Upper lobe of left lung (tissue), 4 donors: Measurements from ENCODE around the gene TVP23A.

ENCODE experiments used
- CTCF ChIP-seq, 6 experiments: fragments of 450-650 bp in 4 of 6; fragments of 200-600 bp in 2 of 6; sonication (generic) in 2 of 6; IDR thresholded peaks; one replicate each; pipeline ENCODE4 v1.5.1; 2016 to 2019; ENCODE audit warnings: antibody characterized with exemption in 6 of 6
- EP300 ChIP-seq, 4 donors: sonication (generic); formaldehyde crosslinking; IDR thresholded peaks; one replicate each; pipeline ENCODE4 v1.5.1; 2017; ENCODE audit warnings: antibody characterized with exemption in 4 of 4, control low read depth in 2 of 4

- TF ChIP-seq CTCF (IDR thresholded peaks at IDR 0.05), result no peak
- no peak for TF ChIP-seq EP300 (IDR thresholded peaks at IDR 0.05)
Measured at GRCh38 chr16:10761373-10761772, 57.2 kb downstream of the TVP23A start.
